Measurements from ENCODE around the gene LSM4.

DNA sequence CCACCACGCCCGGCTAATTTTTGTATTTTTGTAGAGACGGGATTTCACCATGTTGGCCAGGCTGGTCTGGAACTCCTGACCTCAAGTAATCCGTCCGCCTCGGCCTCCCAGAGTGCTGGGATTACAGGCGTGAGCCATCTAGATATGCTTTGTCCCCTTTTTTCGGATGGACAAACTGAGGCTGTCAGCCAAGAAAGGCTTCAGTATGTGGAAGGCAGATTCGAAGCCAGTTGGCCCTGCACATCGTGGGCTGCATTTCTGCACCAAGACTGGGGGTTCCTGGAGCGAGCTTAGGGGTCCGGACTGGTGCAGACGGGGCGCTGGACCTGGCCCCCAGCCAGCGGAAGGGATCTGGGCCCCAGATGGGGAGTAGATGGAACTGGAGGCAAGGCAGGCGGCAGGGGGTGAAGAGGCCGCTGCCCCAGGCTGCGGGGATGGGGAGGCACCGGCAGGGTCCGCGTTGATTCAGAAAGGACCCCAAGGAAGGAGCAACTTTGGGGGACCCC lies 31.8 kb downstream of the LSM4 start:
- TF ChIP-seq ZNF274 (IDR thresholded peaks at IDR 0.05; ENCODE audit: low read depth, low read length) (no peak), YY1 (IDR thresholded peaks at IDR 0.05; ENCODE audit: insufficient read depth, insufficient read length) (no peak)
